HG02870 (cell line): ENCODE data around the gene POLR3K.
"Not testable (repeated sequence)": the region's sequence is repeated elsewhere in the genome, so short reads cannot be mapped to it uniquely, and the experiment has no call there.

Experiments
- ATAC-seq: cut with Tn5 transposase; IDR thresholded peaks from one replicate; pipeline ENCODE4 v1.9.1; 2021; ENCODE audit warnings: mild to moderate bottlenecking, moderate library complexity; ENCODE audit not compliant: unreplicated experiment

The POLR3K gene

DNA sequence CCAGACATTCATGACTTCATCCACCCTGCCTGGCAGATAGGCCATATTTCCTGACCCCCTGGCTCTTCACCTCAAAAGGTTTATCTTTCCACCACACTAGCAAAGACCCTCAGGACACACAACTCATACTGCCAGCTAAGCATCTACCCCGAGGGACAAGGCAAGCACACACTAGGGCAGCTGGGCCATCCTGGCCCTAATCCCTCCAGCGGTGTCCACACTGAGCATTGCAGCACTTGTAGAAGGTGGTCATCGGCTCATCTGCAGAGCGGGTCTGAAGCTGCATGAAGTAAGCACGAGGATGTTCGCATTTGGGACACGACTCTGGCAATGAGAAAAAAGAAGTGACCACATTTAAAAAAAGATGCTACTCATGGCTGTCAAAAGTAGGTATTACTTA, 6.2 kb downstream of the POLR3K start:
- ATAC-seq = no peak

DNA sequence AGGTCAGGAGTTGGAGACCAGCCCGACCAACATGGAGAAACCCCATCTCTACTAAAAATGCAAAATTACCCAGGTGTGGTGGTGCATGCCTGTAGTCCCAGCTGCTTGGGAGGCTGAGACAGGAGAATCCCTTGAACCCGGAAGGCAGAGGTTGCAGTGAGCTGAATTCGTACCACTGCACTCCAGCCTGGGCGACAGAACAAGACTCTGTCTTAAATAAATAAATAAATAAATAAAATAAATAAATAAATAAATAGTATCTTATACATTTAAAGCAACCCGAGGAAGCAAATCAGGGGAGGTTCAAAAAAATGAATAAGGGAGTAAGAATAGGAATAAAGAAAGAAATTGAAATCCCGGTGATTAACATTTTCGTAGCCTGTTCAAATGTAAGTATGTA, 6.9 kb downstream of the POLR3K start:
- ATAC-seq = not testable (repeated sequence)

DNA sequence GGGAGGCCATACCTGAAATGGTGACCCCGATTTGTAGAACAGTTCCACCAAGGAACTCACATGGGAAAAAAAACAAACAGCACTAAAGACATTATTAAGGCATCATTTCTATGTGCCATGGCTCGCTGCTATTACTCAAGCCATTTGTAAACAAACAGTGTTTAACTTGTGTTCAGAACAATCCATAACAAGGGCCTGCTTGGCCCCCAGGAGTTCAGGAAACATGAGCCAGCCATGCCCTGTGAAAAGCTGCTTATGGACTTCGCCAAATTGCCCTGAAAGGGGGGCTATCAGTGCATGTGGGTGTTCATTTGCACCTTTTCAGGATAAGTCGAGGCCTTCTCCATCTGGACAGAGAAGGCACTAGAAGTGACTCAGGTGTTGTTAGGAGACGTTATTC, 8.0 kb downstream of the POLR3K start:
- no peak for ATAC-seq

DNA sequence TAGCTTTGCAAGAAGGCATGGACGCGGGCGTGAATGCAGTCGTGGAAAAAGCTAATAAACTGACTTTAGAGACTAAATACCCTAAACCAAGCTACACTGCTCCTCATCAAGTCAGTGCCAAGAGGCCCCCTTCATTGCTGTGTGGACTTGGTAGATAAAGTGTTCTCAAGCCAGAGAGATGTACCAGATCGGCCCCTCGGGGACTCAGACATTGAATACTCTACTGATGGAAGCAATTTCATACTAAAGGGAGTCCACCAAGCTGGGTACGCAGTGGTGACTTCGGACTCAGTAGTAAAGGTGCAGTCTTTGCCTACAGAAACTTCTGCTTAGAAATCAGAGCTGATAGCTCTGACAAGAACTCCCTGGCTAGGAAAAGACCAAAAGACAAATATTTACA, 8.8 kb downstream of the POLR3K start:
- no peak for ATAC-seq

DNA sequence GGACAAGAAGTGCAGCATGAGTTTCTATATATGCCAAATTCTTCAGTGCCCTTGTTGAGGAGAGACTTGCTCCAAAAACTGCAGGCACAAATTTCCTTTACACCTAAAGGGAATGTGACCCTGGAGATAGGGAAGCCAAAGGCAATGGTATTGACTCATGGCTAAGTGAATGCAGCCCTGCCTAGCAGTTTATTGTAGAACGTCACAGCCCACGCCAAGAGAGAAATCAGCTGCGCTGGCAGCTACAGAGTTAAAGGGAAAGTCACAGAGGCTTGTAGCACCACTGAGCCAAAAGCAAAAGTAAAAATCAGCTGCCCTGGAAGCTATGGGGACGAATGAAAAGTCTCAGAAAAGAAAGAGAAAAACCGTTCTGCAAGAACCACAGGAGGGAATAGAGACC, 10.1 kb downstream of the POLR3K start:
- no peak for ATAC-seq

DNA sequence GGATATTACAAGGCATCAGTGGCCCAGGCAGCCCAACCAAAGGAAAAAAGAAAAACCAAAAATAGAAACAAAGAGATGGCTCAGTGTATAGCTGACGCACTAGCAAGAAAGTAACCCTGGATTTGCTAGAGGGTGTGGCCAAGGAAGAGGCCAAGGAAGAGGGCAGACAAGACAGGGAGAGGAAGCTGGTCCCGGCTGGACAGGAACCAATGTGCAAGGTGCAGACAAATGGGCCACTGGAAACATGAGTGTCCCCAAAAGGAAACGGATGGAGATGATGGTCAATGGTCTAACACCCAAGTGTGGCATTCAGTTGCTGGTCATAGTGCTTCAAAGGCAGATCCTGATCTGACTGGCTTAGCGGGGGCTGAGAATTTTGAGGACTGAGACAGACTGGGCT, 10.7 kb downstream of the POLR3K start:
- ATAC-seq = no peak

DNA sequence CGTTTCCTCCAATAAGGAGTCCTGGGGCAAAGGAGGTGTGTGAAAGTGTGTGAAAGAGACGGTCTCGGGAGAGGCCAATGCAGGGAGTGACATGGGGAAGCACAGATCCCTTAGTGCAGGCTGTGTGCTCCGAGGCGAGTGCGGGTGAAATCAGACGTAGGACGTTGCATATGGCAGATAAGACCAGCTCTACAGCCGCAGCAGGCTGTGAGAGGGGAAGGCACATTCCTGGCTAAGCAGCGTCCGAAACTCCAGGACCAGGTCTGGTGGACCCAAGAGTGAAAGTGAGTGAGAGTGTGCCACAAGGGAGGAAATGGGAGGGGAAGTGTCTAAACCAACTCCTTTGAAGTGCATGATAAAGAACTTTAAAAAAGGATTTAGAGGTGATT, 11.3 kb downstream of the POLR3K start:
- no peak for ATAC-seq

DNA sequence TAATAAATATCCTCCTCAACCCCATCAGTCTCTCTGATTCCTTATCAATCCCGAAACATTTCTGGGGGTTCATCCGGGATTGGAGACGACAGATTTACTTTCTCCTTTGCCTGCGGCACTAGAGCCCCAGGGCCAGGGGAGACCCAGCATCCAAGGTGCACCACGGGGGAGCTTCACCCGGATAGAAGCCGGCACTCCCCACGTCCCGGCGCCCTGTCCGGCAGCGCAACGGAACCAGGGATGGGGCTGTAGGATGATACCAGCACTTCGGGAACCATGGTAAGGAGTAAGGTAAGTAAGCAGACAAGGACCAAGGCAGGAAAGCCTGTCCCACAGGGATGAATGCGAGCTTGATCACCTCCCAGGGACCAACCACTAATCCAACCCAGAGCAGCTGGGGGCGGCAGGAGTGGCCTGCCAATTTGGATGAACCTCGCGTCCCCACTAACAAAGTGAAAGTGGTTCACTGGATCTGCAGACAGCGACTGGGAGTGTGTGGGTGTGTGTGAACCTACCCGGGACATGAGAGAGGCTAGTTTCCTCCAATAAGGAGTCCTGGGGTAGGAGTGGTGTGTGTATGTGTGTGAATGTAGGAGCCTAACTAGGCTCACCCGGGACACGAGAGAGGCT, 11.9 kb downstream of the POLR3K start:
- no peak for ATAC-seq

DNA sequence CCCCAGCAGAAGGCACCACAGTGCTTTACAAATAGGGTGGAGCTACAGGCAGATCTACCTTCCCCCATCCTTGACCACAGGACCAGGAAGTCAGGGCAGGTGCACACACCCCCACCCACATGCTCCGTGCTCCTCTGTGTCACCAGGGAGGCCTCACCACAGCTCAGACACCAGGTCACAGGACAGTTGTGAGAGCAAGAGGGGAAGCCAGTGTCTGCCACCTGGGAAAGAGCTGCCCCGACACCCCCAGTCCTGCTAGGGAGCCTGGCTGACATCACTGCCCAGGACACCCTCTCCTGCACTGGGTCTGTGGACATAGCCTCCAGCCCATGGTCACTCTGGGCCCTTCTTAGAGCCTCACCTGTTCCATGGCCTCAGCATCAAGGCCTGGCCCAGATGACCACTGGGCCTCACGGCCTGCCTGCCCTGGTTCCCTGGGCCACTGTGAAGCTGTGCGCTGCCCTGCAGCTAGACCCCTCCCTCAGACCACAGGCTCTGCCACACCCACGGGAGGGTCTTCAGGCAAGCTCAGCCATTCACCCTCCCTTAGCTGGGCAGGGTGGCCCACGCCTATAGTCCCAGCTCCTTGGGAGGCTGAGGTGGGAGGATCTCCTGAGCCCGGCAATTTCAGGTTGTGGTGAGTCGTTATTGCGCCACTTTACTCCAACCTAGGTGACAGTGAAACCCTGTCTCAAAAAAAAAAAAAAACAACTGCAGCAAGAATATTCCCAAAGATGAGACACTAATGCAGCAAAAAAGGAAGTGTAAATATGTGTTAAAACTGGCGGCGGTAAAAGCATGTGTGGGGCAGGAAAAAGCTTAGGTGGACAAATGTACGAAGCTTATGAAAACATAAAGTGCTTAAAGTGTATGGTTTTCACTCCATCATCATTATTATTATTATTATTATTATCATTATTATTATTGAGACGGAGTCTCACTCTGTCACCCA, 14.2 kb downstream of the POLR3K start:
- ATAC-seq = peak; percentile 70

DNA sequence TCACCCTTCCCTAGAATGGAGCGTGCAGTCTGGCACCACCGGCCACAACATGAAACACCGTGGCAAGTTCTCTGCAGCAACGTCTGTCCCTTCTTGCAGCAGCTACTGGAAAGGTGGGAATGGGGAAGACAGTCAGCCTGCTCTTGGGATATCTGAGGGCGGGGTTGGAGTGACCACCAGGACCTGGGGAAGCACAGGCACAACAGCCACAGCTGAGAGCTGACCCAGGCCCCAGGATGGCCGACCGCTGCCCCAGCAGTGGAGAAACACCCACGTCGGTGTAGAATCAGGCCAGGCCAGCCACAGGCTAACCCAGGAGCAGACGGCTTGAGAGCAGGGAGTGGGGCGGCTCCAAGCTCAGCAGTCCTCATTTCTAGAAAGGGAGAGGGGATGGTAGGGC, 15.2 kb downstream of the POLR3K start:
- not testable (repeated sequence) for ATAC-seq

DNA sequence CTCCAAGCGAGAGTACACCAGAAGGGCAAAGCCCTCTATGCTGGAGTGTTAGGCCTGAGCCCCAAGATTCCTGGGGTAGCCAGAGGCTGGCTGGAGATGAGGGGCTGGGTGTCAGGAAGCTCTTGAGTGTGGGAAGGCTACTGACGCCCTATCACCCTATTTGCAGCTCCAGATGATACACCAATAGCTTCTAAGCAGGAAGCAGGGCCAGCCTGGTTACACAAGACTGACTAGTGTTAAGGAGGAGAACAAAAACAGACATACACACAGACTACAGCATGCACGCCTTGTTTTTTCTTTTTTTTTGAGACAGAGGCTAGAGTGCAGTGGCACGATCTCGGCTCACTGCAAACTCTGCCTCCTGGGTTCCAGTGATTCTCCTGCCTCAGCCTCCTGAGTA, 15.9 kb downstream of the POLR3K start:
- ATAC-seq = no peak

DNA sequence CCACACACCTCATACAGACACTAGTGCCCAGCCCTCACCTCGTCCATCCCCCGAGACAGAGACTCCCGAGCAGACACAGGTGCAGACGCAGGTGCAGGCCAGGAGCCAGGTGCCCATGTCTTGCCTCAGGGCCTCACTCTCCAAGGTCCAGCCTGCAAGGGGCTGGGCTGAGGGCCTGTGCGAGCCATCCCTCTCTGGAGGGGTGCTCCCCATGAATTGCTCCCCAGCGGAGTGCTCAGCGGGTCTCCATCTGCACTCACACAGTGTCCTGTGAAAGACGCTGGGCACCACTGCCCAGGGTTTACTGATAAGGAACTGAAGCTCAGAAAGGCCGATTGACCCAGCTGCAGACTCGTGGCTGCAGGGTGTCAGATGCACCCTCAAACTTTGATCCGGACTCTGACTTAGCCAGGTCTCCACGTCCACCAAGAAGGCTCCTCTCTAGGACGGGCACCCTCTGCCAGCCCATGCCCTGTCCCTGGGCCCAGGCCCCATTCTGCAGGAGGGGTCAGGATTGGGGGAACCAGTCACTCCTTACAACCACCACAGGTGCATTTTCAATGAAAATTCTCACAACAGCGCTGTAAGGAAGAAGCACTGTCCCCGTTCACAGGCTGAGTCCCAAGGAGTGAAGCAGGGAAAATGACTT, 16.9 kb downstream of the POLR3K start:
- no peak for ATAC-seq

DNA sequence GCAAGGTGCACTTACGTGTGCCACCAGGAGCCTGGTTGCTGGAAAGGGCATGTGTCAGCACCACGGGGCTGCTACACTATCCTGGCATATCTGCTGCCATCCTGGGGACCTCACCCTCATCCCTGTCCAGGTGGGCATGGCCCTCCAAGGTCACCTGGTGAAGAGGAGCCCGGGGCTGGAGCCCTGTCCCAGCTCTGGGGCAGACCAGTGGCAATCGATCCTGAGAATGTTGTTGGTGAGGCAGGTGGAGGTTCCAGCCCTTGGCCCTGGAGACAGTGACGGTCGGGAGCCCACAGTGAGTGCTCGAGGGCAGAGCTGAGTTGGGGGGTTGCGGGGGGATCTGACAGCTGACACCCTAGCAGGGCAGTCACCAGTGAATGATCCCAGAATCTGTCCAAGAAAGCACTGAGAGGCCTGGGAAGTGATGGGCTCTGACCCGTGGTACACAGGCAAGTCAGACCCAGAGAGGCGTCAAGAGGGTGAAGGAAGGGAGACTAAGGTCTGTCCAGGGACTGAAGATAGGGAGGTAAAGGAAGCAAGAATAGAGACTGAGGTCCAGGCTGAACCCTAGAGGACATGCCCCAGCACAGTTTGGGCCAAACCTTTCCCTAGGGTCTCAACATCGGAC, 17.6 kb downstream of the POLR3K start:
- no peak for ATAC-seq

DNA sequence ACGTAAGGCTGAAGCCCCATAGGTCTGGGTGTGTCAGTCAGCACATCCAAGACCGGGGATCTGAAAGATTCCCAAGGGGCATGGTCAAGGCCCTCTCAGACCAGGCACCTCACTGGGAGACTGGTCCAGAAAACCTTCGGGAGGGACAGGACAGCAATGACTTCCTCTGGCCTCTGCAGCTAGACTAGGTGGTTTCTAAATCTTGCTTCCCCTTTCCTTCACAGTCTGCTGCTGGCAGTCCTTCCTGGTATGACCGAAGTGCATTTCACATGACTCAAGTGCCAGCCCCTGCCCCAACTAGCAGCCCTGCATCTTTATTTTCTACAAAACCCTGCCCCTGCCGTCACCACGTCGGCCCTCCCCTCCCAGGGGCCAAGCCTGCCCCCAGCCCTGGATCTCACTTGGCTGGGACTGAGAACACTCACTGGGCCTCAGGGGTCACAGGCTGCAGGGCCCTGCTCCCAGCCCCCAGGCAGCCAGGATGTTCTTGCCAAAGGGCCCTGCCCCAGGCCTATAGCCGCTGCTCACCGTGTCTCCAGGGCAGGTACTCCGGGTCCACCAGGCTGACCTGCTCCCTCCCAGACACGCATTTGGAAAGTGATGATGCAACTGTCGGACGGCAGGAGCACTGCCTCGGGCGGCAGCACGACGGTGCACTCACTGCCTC, 18.3 kb downstream of the POLR3K start:
- ATAC-seq = no peak

DNA sequence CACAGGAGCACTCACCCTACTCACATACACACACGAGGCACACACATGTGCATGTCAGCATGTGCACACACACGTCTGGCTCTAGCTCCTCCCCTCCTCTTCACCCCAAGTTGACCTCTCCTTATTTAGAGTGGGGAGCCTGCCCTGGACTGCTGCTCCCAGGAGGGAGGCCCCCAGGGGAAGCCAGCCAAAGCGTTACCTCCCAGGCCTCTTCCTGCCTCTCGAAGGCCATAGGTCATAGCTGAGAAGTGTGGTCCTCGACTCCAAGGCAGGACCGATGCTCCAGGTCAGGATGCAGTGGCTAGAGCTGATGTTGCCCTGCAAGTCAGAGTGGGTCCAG, 18.8 kb downstream of the POLR3K start:
- ATAC-seq = no peak

DNA sequence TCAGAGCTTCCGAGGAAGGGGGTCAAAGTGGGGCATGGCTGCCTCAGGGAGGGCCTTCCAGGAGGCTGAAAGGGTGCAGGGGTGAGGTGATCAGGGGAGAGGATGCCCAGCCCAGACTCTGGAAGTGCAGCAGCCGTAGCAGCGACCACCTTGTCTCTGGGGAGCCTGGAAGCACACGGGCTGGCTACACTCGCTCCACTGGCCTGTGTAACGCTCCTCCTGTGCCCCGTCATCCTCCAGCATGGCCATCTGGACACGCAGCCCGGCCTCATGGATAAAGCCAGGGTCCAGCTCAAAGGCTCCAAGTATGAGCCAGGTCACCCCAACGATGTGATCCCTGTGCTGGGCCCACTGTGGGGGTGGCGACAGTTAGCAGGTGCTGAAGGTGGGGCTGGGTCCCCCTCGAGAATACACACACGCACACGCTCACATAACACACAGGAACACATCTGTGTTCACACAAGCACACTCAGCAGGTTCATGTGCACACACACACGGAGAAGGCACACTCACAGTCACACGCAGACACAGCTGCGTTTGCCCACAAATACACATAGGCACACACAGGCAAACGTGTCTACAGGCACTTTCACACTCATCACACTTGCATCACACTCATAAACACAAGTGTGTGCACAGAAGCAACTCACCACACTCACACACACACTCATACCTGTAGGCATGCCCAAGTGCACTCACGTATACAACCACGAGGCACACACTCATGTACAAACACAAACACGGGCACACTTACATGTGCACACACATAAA, 19.3 kb downstream of the POLR3K start:
- ATAC-seq = no peak

DNA sequence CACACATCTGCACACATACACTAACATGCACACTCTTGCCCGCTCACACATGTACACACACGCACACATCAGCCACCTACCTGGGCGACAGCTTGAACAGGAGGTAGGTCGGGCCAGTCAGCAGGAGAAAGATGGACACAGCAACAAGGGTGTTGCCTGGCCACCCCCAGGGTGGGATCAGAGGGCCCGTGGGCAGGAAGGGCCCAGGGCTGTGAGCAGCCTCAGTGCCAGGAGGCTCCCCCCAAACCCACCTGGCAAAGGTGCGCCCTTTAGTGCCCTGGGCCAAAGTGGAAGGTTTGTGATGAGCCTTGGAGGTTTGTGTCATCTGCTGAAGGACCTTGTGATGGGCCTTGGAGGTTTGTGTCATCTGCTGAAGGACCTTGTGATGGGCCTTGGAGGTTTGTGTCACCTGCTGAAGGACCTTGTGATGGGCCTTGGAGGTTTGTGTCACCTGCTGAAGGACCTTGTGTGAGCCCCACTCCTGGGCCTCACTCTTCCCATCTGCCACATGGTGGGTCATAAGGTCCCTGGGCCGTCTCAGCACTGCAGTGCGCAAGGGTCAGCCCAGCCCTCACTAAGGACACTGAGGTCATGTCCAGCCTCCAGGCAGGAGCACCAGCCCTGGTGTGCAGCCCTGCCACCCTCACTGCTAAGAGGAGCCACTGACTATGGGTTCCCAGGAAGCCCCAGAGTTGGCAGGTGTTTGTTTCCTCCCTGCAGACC, 20.1 kb downstream of the POLR3K start:
- ATAC-seq = not testable (repeated sequence)

DNA sequence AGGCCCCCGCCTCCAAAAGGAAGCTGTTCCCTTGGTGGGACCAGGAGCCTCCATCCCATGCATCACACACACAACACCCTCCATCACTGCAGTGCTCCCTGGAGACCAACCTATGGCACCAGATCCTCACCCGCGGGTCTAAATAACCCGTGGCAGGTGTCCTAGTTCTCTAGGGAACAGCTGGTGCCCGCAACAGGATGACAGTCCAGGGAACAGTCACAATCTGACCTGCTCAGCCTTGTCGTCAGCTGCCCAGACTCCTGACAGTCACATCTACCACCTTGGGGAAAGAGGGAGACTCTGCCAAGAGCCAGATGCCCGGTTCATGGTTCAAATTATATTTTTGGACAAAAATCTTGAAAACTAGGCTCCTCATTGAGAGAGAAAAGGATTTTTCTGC, 22.8 kb downstream of the POLR3K start:
- not testable (repeated sequence) for ATAC-seq

DNA sequence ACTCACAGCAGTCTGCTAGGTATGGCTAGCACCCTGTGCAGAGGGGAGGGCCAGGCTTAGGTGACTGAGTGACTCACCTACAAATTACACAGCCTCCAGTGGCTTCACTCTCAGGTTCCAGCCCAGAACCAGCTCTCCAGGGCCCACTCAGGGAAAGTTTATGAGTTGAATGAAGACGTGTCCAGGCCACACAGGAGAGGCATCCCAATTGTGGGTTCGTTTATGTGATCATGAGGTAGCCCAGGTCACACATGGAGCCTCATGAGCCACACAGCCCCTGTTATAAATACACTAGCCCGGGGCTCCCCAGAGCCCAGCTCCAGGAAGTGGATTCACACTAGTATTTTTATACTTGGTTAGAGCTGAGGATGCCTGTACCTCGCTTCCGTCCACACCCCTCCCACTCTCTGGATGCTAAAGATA, 27.5 kb downstream of the POLR3K start:
- not testable (repeated sequence) for ATAC-seq

DNA sequence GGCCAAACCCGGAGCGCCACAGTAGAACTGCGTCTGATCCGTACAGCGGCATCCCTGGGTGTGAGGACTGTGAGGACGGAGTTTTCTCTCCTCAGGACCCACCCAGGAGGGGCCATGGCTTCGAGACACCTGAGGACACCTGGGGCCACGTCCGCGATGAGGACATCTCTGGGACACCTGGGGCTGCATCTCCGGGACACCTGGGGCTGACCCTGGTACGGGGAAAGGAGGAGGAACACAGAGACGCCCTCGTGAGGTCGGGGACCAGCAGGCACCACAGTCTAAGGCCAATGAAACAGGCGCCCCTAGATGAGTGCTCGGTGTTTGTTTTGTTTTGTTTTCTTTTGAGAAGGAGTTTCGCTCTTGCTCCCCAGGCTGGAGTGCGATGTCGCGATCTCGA, 29.3 kb downstream of the POLR3K start:
- ATAC-seq = not testable (repeated sequence)
